Activated T-cell treated with anti-CD3 and anti-CD28 coated beads, Interleukin-2, amount 50 U/mL, for 48 hours (primary cell): Measurements from ENCODE around the gene SH3RF1.

Source experiments
- DNase-seq, 2 experiments: peaks; one replicate each; pipeline ENCODE4 v3.0.0-alpha.2; 2020

Gene SH3RF1

GRCh38 chr4:169158046-169158445, 112.7 kb downstream of the SH3RF1 start:
- no peak for DNase-seq

GRCh38 chr4:169156392-169156791, 114.4 kb downstream of the SH3RF1 start:
- DNase-seq = no peak

GRCh38 chr4:169154121-169154520, 116.6 kb downstream of the SH3RF1 start:
- DNase-seq = no peak

- DNase-seq = no peak
These were observed 117.2 kb downstream of the SH3RF1 start for GRCh38 chr4:169153481-169154087.

GRCh38 chr4:169152899-169153298, 117.9 kb downstream of the SH3RF1 start:
- no peak for DNase-seq

- DNase-seq = no peak
These were observed 118.7 kb downstream of the SH3RF1 start for GRCh38 chr4:169152098-169152497.

GRCh38 chr4:169151671-169152070, 119.1 kb downstream of the SH3RF1 start:
- no peak for DNase-seq

GRCh38 chr4:169150806-169151205, 120.0 kb downstream of the SH3RF1 start:
- DNase-seq = no peak

- DNase-seq = no peak
These were observed 121.9 kb downstream of the SH3RF1 start for GRCh38 chr4:169148885-169149284.

GRCh38 chr4:169147191-169147590, 123.6 kb downstream of the SH3RF1 start:
- no peak for DNase-seq

- no peak for DNase-seq
These were observed 126.6 kb downstream of the SH3RF1 start for GRCh38 chr4:169144061-169144600.

- no peak for DNase-seq
These were observed 127.4 kb downstream of the SH3RF1 start for GRCh38 chr4:169143335-169143734.

GRCh38 chr4:169142906-169143305, 127.8 kb downstream of the SH3RF1 start:
- no peak for DNase-seq

- no peak for DNase-seq
These were observed 128.4 kb downstream of the SH3RF1 start for GRCh38 chr4:169142391-169142790.

GRCh38 chr4:169139021-169139420, 131.7 kb downstream of the SH3RF1 start:
- no peak for DNase-seq

- DNase-seq = no peak
These were observed 133.2 kb downstream of the SH3RF1 start for GRCh38 chr4:169137558-169137920.

GRCh38 chr4:169136796-169137557, 133.8 kb downstream of the SH3RF1 start:
- DNase-seq = no peak

GRCh38 chr4:169136330-169136729, 134.4 kb downstream of the SH3RF1 start:
- DNase-seq = no peak

GRCh38 chr4:169135776-169136175, 135.0 kb downstream of the SH3RF1 start:
- DNase-seq = no peak

- DNase-seq = no peak
These were observed 136.8 kb downstream of the SH3RF1 start for GRCh38 chr4:169133932-169134331.

GRCh38 chr4:169132561-169133305, 138.0 kb downstream of the SH3RF1 start:
- DNase-seq = no peak

- no peak for DNase-seq
These were observed 139.1 kb downstream of the SH3RF1 start for GRCh38 chr4:169131556-169132208.

GRCh38 chr4:169128902-169129301, 141.9 kb downstream of the SH3RF1 start:
- no peak for DNase-seq
